ENCODE measurements around the gene ZNF808. TPM values are rescaled to one million over a fixed set of nuclear protein-coding genes. Genes with fewer than 3 reads are reported as not detected.
A peak's percentile ranks its signal among the peaks of the same experiment; 100 is the strongest.

The ZNF808 gene
- total and polyA plus RNA-seq, 9 of the 15 experiments (the other 6 are each of a cell fraction or from before 2014, with no cell fraction given): 3.1 to 20.1 (median 10.9) TPM

DNA sequence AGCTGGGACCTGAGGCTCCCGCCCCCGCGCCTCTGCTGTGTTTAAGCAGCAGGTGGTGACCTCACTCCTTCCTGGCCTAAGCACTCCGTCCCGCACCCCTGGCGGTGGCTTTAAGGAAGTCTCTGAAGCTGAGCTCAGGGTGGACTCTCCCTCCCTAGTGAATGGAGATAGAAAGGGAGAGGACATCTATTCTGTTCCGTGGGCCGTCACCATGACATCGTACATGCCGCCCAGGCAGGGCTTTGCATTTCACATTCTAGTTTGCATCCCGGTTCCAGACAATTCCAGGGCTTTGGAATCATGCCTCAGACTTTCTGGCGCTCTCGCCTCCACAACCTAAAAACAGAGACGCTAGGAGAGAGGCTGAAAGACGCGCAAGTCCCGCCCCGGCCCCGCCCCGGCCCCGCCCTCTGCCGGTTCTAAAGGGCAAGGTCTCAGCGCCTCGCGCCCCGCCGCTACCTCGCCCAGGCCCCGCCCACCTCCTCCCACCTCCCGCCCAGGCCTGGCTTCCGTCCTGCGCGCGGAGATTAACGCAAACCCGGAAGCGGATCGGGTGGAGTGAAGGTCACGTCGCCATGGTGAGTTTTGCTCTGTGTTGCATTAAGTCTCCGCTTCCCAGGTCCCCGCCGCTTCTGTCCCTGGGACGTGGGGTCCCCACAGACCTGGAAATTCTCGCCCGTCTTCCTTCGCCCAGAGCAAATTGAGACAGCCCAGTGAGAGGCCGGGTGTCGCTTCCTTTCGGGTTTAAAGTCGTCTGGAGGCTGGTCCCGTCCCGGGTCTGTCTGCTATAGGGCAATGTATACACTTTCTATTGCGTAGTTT lies at the start of gene ZNF808 (continued):
- TF ChIP-seq, protein P1, sequence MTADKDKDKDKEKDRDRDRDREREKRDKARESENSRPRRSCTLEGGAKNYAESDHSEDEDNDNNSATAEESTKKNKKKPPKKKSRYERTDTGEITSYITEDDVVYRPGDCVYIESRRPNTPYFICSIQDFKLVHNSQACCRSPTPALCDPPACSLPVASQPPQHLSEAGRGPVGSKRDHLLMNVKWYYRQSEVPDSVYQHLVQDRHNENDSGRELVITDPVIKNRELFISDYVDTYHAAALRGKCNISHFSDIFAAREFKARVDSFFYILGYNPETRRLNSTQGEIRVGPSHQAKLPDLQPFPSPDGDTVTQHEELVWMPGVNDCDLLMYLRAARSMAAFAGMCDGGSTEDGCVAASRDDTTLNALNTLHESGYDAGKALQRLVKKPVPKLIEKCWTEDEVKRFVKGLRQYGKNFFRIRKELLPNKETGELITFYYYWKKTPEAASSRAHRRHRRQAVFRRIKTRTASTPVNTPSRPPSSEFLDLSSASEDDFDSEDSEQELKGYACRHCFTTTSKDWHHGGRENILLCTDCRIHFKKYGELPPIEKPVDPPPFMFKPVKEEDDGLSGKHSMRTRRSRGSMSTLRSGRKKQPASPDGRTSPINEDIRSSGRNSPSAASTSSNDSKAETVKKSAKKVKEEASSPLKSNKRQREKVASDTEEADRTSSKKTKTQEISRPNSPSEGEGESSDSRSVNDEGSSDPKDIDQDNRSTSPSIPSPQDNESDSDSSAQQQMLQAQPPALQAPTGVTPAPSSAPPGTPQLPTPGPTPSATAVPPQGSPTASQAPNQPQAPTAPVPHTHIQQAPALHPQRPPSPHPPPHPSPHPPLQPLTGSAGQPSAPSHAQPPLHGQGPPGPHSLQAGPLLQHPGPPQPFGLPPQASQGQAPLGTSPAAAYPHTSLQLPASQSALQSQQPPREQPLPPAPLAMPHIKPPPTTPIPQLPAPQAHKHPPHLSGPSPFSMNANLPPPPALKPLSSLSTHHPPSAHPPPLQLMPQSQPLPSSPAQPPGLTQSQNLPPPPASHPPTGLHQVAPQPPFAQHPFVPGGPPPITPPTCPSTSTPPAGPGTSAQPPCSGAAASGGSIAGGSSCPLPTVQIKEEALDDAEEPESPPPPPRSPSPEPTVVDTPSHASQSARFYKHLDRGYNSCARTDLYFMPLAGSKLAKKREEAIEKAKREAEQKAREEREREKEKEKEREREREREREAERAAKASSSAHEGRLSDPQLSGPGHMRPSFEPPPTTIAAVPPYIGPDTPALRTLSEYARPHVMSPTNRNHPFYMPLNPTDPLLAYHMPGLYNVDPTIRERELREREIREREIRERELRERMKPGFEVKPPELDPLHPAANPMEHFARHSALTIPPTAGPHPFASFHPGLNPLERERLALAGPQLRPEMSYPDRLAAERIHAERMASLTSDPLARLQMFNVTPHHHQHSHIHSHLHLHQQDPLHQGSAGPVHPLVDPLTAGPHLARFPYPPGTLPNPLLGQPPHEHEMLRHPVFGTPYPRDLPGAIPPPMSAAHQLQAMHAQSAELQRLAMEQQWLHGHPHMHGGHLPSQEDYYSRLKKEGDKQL (CRISPR knock-in tag; IDR thresholded peaks at IDR 0.05; ENCODE audit: borderline replicate concordance): no peak
- no peak for TF ChIP-seq TAL1 (IDR thresholded peaks at IDR 0.05)
- TF ChIP-seq RUNX1 (IDR thresholded peaks at IDR 0.05; ENCODE audit: low read depth): no peak
- TF ChIP-seq TAF7 (tag; IDR thresholded peaks at IDR 0.05): no peak
- no peak for TF ChIP-seq ZNF311 (CRISPR knock-in tag; IDR thresholded peaks at IDR 0.05)
- TF ChIP-seq, protein P2, sequence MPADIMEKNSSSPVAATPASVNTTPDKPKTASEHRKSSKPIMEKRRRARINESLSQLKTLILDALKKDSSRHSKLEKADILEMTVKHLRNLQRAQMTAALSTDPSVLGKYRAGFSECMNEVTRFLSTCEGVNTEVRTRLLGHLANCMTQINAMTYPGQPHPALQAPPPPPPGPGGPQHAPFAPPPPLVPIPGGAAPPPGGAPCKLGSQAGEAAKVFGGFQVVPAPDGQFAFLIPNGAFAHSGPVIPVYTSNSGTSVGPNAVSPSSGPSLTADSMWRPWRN (IDR thresholded peaks at IDR 0.05; ENCODE audit: low read depth): no peak
- TF ChIP-seq SOX6 (IDR thresholded peaks at IDR 0.05): 0 out of 2 replicates have a peak, but pooled peaks have one; percentile 15
- no peak for TF ChIP-seq RBM34 (IDR thresholded peaks at IDR 0.05; ENCODE audit: borderline replicate concordance, insufficient read depth, low read length)
- TF ChIP-seq ZNF354B (CRISPR knock-in tag; IDR thresholded peaks at IDR 0.05): no peak
- TF ChIP-seq CBX1 (IDR thresholded peaks at IDR 0.05; ENCODE audit: low read depth): no peak
- TF ChIP-seq GTF2F1 (IDR thresholded peaks at IDR 0.05; ENCODE audit: low read depth, low read length): no peak
- TF ChIP-seq ATF7 (IDR thresholded peaks at IDR 0.05): peak; percentile 96
- no peak for TF ChIP-seq CBX2 (IDR thresholded peaks at IDR 0.05; ENCODE audit: insufficient read depth, low read length, poor library complexity, severe bottlenecking)
- TF ChIP-seq CREM (IDR thresholded peaks at IDR 0.05; ENCODE audit: low read depth): peak; percentile 75; the same call in 1 of the 2 replicates
- no peak for TF ChIP-seq ZNF668 (CRISPR knock-in tag; IDR thresholded peaks at IDR 0.05)
- TF ChIP-seq HNRNPLL (IDR thresholded peaks at IDR 0.05; ENCODE audit: low read depth, low read length, poor library complexity, severe bottlenecking): no peak
- TF ChIP-seq, protein P3, sequence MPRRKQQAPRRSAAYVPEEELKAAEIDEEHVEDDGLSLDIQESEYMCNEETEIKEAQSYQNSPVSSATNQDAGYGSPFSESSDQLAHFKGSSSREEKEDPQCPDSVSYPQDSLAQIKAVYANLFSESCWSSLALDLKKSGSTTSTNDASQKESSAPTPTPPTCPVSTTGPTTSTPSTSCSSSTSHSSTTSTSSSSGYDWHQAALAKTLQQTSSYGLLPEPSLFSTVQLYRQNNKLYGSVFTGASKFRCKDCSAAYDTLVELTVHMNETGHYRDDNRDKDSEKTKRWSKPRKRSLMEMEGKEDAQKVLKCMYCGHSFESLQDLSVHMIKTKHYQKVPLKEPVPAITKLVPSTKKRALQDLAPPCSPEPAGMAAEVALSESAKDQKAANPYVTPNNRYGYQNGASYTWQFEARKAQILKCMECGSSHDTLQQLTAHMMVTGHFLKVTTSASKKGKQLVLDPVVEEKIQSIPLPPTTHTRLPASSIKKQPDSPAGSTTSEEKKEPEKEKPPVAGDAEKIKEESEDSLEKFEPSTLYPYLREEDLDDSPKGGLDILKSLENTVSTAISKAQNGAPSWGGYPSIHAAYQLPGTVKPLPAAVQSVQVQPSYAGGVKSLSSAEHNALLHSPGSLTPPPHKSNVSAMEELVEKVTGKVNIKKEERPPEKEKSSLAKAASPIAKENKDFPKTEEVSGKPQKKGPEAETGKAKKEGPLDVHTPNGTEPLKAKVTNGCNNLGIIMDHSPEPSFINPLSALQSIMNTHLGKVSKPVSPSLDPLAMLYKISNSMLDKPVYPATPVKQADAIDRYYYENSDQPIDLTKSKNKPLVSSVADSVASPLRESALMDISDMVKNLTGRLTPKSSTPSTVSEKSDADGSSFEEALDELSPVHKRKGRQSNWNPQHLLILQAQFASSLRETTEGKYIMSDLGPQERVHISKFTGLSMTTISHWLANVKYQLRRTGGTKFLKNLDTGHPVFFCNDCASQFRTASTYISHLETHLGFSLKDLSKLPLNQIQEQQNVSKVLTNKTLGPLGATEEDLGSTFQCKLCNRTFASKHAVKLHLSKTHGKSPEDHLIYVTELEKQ (CRISPR knock-in tag; IDR thresholded peaks at IDR 0.05): no peak
- TF ChIP-seq ZNF232 (CRISPR knock-in tag; IDR thresholded peaks at IDR 0.05): no peak
- TF ChIP-seq CBX3 (IDR thresholded peaks at IDR 0.05; ENCODE audit: borderline replicate concordance in 1 of 2, low read length in 2 of 2): peak in 1 of 2 experiments; percentile 74; a peak in 2 of 3 replicates
